ENCODE measurements around the gene TTLL9.

DNA sequence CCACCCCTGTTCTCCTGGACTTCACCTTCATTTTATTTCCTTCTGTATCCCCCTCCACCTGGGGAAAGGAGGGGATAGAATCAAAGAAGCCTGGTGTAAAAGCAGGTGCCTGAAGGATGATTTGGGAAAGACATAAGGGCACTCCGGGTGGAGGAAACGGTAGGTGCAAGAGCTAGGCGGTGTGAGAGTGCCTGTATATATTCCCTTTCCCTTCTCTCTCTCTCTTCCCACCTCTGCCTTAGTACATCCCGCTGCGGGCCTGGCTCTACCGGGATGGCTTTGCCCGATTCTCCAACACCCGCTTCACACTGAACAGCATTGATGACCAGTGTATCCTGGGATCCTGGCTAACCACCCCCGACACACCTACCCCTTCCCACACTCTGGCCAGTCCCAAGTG is 55.2 kb downstream of the TTLL9 start:
- TF ChIP-seq TAF1 (IDR thresholded peaks at IDR 0.05; ENCODE audit: borderline replicate concordance, low read depth, low read length), result no peak
- no peak for TF ChIP-seq POLR2AphosphoS5 (IDR thresholded peaks at IDR 0.05; ENCODE audit: low read depth, low read length)
- no peak for TF ChIP-seq POLR2A (IDR thresholded peaks at IDR 0.05; ENCODE audit: low read depth, low read length)

Measured in GM12892 (cell line).